T-helper 2 cell treated with Interferon-gamma antibody and Interleukin-4, amounts not matched to agents 100 ng/mL and 5 ng/mL, for 36 hours (primary cell): ENCODE measurements around the gene EPHA1. TPM values are rescaled to one million over a fixed set of nuclear protein-coding genes. Genes with fewer than 3 reads are reported as not detected.
"Not testable (repeated sequence)": the region's sequence is repeated elsewhere in the genome, so short reads cannot be mapped to it uniquely, and the experiment has no call there.

Experiments
- intact Hi-C: fragments of 100-400 bp; cut with micrococcal nuclease; formaldehyde crosslinking; loops from one replicate; pipeline ENCODE4 v1.15.1; 2023
- total RNA-seq: library from RNA; stranded (reverse); gene quantifications from 2 replicates; pipeline ENCODE4 v1.2.3, GENCODE V29; 2022

The EPHA1 gene
- total RNA-seq, 1 donor from 2014 or later, result 0.73 TPM

DNA sequence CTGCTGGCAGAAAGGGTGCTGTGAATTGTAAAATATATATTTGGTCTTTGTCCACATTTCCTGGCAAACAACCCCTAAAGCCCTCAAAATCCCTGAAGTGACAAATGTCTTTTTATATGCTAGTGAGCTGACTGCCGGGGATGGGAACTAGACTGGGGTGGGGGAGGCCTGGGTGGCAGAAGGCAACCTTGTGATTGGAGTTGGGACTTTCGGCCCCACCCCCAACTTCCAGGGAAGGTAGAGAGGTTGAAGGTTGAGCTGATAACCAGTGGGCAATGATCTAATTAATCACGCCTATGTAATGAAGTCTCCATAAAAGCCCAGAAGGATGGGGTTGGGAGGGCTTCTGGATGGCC, 2.7 kb downstream of the EPHA1 start:
- intact Hi-C loops, result no loop called here

GRCh38 chr7:143405173-143406001, 3.3 kb downstream of the EPHA1 start:
- intact Hi-C loops, result no loop called here

- intact Hi-C loops, result not testable (repeated sequence)
Measured at GRCh38 chr7:143402233-143402632, 6.4 kb downstream of the EPHA1 start.

DNA sequence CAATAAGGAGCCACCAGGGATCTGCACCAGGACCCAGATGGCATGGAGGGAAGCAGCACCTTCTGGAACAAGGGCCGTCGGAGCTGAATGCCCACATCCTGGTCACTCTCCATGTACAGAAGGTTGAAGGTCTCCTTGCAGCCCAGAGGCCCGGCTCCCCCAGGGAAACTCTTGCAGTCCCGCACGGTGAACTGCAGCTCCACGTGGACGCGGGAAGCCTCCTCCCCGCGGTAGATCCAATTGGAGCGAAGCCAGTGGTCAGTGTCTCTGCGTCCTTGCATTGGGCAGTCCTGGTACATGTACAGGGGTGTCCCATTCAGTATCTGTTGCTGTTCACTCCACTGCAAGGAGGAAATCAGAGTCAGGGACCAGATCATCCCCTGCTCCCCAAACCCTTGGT, 7.4 kb downstream of the EPHA1 start:
- intact Hi-C loops, result no loop called here

DNA sequence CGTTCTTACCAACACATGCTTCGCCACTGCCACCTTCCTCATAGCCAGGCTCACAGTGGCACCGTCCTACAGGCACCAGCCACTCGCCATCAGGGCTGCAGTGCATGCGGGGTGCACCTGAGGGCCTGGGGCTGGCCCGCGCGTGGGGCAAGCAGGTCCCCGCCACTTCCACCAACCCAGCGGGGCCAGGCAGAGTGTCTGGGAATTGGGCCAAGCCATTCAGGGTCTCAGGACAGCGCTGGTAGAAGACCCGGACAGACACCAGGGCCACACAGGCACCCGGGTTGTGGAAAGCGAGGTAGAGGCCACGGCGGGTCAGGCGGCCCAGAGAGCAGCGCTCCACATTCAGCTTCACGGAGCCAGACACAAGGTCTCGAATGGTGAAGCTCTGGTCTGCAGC, 9.0 kb downstream of the EPHA1 start:
- intact Hi-C loops, result no loop called here

DNA sequence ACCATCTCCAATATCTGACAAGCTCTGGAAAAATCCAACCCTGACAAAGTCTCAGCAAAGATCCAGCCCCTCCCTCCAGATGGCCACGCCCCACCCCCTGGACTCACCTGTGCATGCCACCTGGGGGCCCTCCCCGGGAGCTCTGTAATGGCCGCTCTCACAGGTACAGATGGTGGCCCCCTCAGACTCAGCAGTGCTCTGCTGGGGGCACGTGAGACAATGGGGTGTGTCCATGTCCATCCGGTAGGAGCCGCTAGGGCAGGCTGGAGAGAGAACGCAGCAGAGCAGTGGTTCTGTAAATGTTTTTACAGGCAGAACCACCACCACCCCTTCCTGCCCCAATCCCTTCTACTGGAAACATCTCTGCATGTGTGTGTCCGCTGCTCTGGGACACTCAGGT, 9.5 kb downstream of the EPHA1 start:
- intact Hi-C loops, result no loop called here

DNA sequence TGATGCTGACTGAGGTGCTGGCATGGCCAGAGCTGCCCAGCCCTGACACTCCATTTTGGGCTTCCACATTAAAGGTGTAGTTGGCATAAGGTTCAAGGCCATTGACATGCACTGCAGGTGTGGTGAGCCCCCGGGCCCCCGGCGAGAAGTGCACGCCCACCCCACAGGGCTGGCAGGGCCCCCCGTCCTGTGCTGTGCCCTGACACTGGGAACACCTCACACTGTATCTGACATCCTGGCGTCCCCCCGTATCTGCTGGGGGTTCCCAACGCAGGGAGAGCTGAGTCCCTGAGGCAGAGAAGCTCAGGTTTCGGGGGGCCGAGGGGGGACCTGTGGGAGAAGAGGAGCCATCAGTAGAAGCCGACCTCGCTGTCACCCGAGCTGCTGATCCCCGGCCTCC, 10.0 kb downstream of the EPHA1 start:
- intact Hi-C loops, result no loop called here

DNA sequence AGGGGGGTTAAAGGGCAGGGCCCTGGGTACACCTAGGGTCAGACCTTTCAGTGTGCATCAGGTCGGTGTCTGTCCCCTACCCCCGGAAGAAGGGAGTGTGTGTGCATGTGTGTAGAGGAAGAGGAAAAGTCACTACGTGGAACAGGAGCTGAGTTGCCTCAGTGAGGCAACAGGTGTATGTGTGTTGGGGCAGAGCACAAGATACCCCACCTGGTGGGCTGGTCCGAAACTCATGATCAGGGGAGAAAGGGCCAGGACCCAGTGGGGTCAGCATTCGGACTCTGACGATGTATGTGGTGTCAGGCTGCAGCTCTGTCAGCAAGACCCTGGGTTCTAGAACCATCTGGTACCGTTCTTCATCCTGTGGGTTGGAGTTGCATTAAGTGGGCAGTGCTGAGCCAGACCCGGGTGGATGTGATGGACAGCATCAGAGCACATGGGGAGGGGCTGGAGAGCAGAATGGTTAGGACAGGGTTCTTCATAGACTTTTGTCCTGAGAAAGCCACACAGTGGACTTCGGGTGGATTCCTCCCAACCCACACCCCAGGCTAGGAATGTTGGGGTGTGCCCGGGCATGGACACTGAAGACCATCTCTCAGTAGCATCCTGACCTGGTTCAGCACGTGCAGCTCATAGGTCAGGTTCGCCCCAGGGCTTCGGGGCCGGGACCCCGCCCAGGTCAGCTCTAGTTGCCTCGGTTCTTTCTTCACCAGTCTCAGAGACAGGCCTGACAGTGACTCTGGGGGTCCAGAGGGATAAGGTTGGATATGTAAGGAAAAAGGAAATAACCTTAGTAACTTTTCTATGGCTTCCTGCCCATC, 10.7 kb downstream of the EPHA1 start:
- intact Hi-C loops, result no loop called here

DNA sequence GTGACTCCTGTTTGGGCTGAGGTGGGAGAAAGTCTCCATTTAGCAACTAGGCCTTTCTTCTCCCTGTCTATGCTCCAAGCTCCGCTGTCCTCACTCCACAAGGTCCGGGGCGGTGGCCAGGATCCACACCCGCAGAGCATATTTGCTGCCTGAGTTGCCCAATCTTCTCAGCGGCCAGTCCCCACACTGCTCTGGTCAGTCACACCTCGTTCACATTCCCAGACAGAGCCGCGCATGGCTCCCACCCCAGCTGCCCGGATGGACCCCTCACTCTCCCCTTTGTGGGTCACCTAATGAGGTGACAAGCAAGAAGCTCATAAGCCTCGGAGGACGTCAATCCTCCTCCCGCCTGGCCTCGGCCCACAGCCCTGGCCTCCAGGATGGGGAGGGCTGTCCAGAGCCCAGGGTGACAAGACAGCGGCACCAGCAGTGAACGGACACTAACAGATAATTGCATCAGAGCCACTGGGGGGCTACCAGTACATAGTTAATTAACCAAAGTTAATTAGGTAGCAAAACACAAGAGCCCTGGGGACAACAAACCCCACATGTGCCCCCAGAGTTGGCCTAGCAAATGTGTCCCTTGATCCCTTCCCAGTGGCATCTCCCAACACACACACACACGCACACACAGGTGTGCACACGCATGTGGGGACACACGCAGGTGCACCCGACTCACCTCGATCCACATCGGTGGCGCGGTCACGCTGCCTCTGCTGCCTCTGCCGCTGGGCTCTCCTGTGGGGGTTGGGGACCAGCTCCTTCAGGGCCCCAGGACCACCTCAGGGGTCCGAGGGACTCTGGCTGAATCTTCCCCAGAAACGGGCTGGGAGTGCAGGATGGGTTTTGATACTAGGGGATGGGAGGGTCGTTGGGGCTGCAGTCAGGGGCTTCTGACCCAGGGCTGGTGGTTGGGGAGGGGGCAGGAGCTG, 11.8 kb downstream of the EPHA1 start:
- intact Hi-C loops, result no loop called here

GRCh38 chr7:143396182-143396581, 12.5 kb downstream of the EPHA1 start:
- intact Hi-C loops, result no loop called here

DNA sequence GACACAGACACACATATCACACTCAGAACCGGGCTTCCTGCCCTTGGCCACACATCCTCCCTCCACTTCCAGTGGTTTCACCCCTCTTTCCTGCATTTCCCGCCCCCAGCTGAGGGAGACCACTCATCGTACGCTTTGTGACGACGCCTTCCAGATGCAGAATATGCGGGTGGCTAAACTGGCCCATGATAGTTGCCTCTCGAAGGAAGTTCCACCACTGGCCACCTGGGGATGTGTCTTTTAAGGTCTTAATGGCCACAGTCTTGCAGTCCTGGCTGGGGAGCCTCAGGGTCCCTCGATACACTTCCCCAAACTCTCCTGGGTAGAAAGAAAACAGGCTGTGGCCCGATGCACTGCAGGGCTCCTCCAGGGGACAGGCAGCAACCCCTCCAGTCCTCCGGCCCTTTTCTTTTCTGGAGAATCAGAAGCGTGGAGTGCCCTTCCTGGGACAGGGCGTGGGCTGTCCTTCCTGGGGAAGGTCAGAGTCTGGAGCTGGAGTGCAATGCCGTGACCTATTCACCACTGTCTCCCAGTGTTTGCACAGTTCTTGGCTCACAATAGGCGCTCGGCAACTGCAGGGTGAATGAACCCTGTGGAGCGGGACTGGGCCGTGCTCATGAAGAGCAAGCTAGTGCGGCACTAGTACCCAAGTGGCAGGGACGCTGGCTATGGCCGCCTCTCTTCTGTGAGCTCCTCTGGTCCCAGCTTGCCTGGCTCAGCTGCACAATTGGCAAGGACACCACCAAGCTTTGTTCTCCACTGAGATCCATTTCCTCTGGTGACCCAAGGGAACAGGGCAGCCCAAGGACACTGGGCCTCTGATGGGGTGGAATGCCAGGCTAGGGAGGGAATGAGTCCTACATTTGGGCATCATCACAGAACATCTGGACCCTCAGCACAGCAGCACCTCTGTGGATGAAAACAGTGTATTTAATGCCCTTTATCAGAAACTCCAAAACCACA, 13.2 kb downstream of the EPHA1 start:
- intact Hi-C loops, result no loop called here

GRCh38 chr7:143394777-143395176, 13.9 kb downstream of the EPHA1 start:
- intact Hi-C loops, result no loop called here

- intact Hi-C loops, result no loop called here
Measured at GRCh38 chr7:143394068-143394467, 14.6 kb downstream of the EPHA1 start.

GRCh38 chr7:143393267-143394041, 15.2 kb downstream of the EPHA1 start:
- intact Hi-C loops, result no loop called here

DNA sequence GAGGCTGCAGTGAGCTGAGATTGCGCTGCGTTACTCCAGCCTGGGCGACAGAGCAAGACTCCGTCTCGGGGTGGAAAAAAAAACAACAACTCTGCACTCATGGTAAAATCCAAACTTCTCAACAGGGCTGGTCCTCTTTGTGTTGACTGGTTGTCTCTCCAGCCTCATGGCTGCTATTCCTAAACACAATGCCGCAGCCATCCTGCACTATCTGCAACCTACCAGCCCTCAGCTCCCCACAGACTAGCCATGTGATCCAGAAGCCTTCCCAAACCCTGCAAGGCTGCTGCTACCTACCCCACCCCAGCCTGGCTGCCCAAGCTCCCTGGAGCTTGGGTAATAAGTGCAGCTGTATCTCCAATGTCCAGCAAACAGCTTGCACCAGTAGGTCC, 15.8 kb downstream of the EPHA1 start:
- intact Hi-C loops, result no loop called here

GRCh38 chr7:143392427-143392826, 16.2 kb downstream of the EPHA1 start:
- intact Hi-C loops, result not testable (repeated sequence)

GRCh38 chr7:143391462-143392404, 16.9 kb downstream of the EPHA1 start:
- intact Hi-C loops, result no loop called here

DNA sequence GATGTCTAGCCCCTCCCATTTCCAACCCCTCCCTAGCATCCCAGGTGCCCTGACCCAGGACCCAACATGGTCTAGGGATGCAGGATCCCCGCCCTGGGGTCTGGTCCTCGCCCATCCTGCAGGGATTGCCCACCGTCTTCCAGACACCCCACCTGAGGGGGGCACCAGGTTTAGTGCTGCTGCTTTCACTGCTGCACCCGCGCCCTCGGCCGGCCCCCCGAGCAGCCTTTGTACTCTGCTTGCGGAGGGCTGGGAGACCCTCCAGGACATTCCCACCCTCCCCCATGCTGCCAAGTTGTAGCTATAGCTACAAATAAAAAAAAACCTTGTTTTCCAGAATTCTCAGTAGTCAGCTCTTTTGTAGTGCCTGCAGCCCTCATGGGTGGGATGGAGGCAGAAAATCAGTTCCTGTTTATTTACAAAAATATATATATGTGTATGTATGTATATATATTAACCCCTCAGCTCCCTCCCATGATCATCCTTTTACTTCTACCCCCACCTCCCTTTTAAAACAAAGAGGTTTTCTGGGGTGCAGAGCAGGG, 17.8 kb downstream of the EPHA1 start:
- intact Hi-C loops, result no loop called here
